Measurements from ENCODE around the gene NGFR.

GRCh38 chr17:49483599-49484509 is 11.2 kb upstream of the NGFR start:
- no peak for TF ChIP-seq CTCF (conservative IDR thresholded peaks at IDR 0.05 in 1 of 2, IDR thresholded peaks at IDR 0.05 in 1 of 2; ENCODE audit: extremely low read depth in 1 of 2, insufficient read depth in 1 of 2, low read depth in 1 of 2, low read length in 2 of 2)
- no peak for TF ChIP-seq EZH2 (IDR thresholded peaks at IDR 0.05; ENCODE audit: borderline replicate concordance, low read length)
